B cell (primary cell): ENCODE results near the gene PTPN4. TPM values are rescaled to one million over a fixed set of nuclear protein-coding genes. Genes with fewer than 3 reads are reported as not detected.

Experiments
- ATAC-seq: fragments of 200-7000 bp; cut with Tn5 transposase; one replicate; pipeline ENCODE4 v1.10.0; 2021; ENCODE audit warnings: low read depth, mild to moderate bottlenecking, moderate number of reproducible peaks, moderate library complexity
- CTCF ChIA-PET: fragments of 350-600 bp; sonication (Branson Sonifier 250); formaldehyde crosslinking; loops from one replicate; lab custom pipeline; 2021; ENCODE audit warnings: antibody characterized with exemption, inconsistent platforms; lab: Charles Lee
- POLR2A ChIA-PET: fragments of 350-600 bp; sonication (Branson Sonifier 250); formaldehyde crosslinking; loops from one replicate; lab custom pipeline; 2021; ENCODE audit warnings: antibody characterized with exemption; lab: Charles Lee
- DNase-seq: peaks from one replicate; pipeline ENCODE4 v3.0.0; 2013
- H2AFZ ChIP-seq: 2 replicates; pipeline ENCODE4 v1.6.1; 2012; ENCODE audit warnings: mild to moderate bottlenecking, low read depth, low read length; ENCODE audit not compliant: insufficient read depth, poor library complexity, severe bottlenecking
- H3K27ac ChIP-seq, 2 donors: 1 replicate in 1 of 2; 2 replicates in 1 of 2; pipeline ENCODE4 v1.5.1; 2012 to 2013; ENCODE audit warnings: low read length in 2 of 2, mild to moderate bottlenecking in 2 of 2, moderate library complexity in 1 of 2
- H3K27me3 ChIP-seq, 4 experiments: fragments of 200-600 bp in 1 of 4; sonication (generic) in 1 of 4; replicated peaks in 1 of 4; 1 replicate in 2 of 4; 2 replicates in 2 of 4; pipeline versions ENCODE4 v1.6.1 to v1.7.0; 2013 to 2016; ENCODE audit warnings: low read length in 3 of 4, mild to moderate bottlenecking in 2 of 4, mixed read lengths in 1 of 4, moderate library complexity in 1 of 4; ENCODE audit not compliant: insufficient read depth in 4 of 4, control insufficient read depth in 3 of 4; ENCODE audit errors: control extremely low read depth in 1 of 4
- H3K36me3 ChIP-seq, 2 experiments: replicated peaks in 1 of 2; 1 replicate in 1 of 2; 2 replicates in 1 of 2; pipeline versions ENCODE4 v1.6.1 to v1.7.1; 2013; ENCODE audit warnings: low read length in 1 of 2; ENCODE audit not compliant: insufficient read depth in 2 of 2, control insufficient read depth in 1 of 2; ENCODE audit errors: control extremely low read depth in 1 of 2, extremely low read depth in 1 of 2
- H3K4me1 ChIP-seq, 2 donors: fragments of 200-600 bp in 1 of 2; sonication (generic) in 1 of 2; 1 replicate in 1 of 2; 2 replicates in 1 of 2; pipeline versions ENCODE4 v1.5.1 to v1.6.1; 2013 to 2017; ENCODE audit warnings: low read length in 2 of 2; ENCODE audit not compliant: control insufficient read depth in 2 of 2, insufficient read depth in 2 of 2
- H3K4me2 ChIP-seq: replicated peaks from 2 replicates; pipeline ENCODE3; 2012; ENCODE audit warnings: mild to moderate bottlenecking, low read depth, low read length; ENCODE audit not compliant: poor library complexity, severe bottlenecking
- H3K4me3 ChIP-seq, 5 experiments: fragments of 200-600 bp in 1 of 5; sonication (generic) in 1 of 5; 1 replicate in 3 of 5; 2 replicates in 2 of 5; pipeline versions ENCODE4 v1.5.1 to v1.7.0; 2011 to 2016; ENCODE audit warnings: low read length in 4 of 5, mild to moderate bottlenecking in 4 of 5, low read depth in 2 of 5, control low read depth in 1 of 5, moderate library complexity in 1 of 5; ENCODE audit not compliant: insufficient read depth in 1 of 5; ENCODE audit errors: control extremely low read depth in 1 of 5, extremely low read depth in 1 of 5
- H3K79me2 ChIP-seq: fragments of 200-600 bp; sonication (generic); one replicate; pipeline ENCODE4 v1.6.0; 2016; ENCODE audit warnings: low read length; ENCODE audit not compliant: control insufficient read depth, insufficient read depth
- H3K9ac ChIP-seq: fragments of 200-600 bp; sonication (generic); 2 replicates; pipeline ENCODE4 v1.6.1; 2017; ENCODE audit warnings: mild to moderate bottlenecking, low read length, moderate library complexity
- H3K9me3 ChIP-seq, 3 donors: one replicate each; pipeline versions ENCODE4 v1.6.1 to v1.7.1; 2013; ENCODE audit warnings: low read length in 2 of 3; ENCODE audit not compliant: control insufficient read depth in 2 of 3, insufficient read depth in 1 of 3; ENCODE audit errors: control extremely low read depth in 1 of 3
- H4K20me1 ChIP-seq: 2 replicates; pipeline ENCODE4 v1.6.0; 2012; ENCODE audit warnings: mild to moderate bottlenecking, low read length; ENCODE audit not compliant: insufficient read depth, control insufficient read depth, poor library complexity, severe bottlenecking
- H3K27ac Mint-ChIP-seq: one replicate; pipeline ENCODE4 v1.8.0; 2021; ENCODE audit warnings: mixed read lengths
- H3K27me3 Mint-ChIP-seq: one replicate; pipeline ENCODE4 v1.8.0; 2021; ENCODE audit warnings: mixed read lengths
- H3K4me1 Mint-ChIP-seq: one replicate; pipeline ENCODE4 v1.8.0; 2021; ENCODE audit warnings: mixed read lengths
- H3K4me3 Mint-ChIP-seq: one replicate; pipeline ENCODE4 v1.8.0; 2021; ENCODE audit warnings: mixed read lengths
- H3K9me3 Mint-ChIP-seq: one replicate; pipeline ENCODE4 v1.8.0; 2022; ENCODE audit warnings: mixed read lengths; ENCODE audit not compliant: insufficient read depth
- CTCF ChIP-seq: fragments of 200-600 bp; IDR thresholded peaks from one replicate; pipeline ENCODE4 v1.8.0; 2022; ENCODE audit warnings: antibody characterized with exemption, mild to moderate bottlenecking
- EZH2 ChIP-seq: IDR thresholded peaks from 2 replicates; pipeline ENCODE4 v1.6.1; 2012; ENCODE audit warnings: borderline replicate concordance, low read depth, mild to moderate bottlenecking, moderate library complexity, low read length; ENCODE audit not compliant: insufficient read depth, poor library complexity, severe bottlenecking
- WGBS: methylation state at CpG from one replicate; pipeline ENCODE4 v1.1.5; 2013; ENCODE audit warnings: missing lambda C conversion rate; ENCODE audit not compliant: insufficient coverage; 5-methylcytosine and 5-hydroxymethylcytosine counted together
- intact Hi-C: fragments of 100-400 bp; cut with micrococcal nuclease; formaldehyde crosslinking; loops from one replicate; pipeline ENCODE4 v1.10.0; 2022
- polyA plus RNA-seq: library from polyadenylated mRNA; depleted of rRNA; stranded (reverse); fragments of >200 nt; gene quantifications from 2 replicates; pipeline ENCODE4 v1.2.3, GENCODE V29; 2012
- total RNA-seq, 2 donors: library from RNA; stranded (reverse); fragments of 120-200 nt in 1 of 2; gene quantifications; 1 replicate in 1 of 2; 2 replicates in 1 of 2; pipeline versions ENCODE4 v1.2.3 to v1.2.4, GENCODE V29; 2013 to 2022

Gene PTPN4
- total and polyA plus RNA-seq, 2 donors (not counting 1 experiment from before 2014, with no cell fraction given), result 12.6 to 54.8 TPM

GRCh38 chr2:119782308-119783027, 22.7 kb downstream of the PTPN4 start:
- Histone ChIP-seq H3K79me2 (peaks cover 60% of the 10 kb centered on the region), H3K9me3 (no peaks in the 10 kb centered on the region), H3K36me3 (peaks cover 0 to 2% of the 10 kb centered on the region in 2 experiments), H3K9ac (no peak overlapping the region), H4K20me1 (peaks cover 16% of the 10 kb centered on the region), H3K4me3 (no peak overlapping the region), H3K27ac (no peak overlapping the region), H3K4me2 (no peak overlapping the region), H2AFZ (no peak overlapping the region), H3K4me1 (no peaks in the 10 kb centered on the region), H3K27me3 (no peaks in the 10 kb centered on the region)
- Mint-ChIP-seq H3K27ac (no peak overlapping the region), H3K4me1 (peaks cover 23% of the 10 kb centered on the region), H3K27me3 (no peaks in the 10 kb centered on the region), H3K9me3 (no peaks in the 10 kb centered on the region), H3K4me3 (no peak overlapping the region)
- POLR2A ChIA-PET, result no interaction called here
- TF ChIP-seq EZH2 (no peak), CTCF (no peak)
- no CpG with 5 or more reads among the region's 9 CpGs for WGBS
- intact Hi-C loops, result no loop called here
- CTCF ChIA-PET, result no interaction called here
- ATAC-seq (no peak), DNase-seq (no peak)

GRCh38 chr2:119784876-119785275, 25.2 kb downstream of the PTPN4 start:
- peaks cover 27% of the 10 kb centered on the region for H3K4me1 Mint-ChIP-seq
- TF ChIP-seq CTCF (no peak), EZH2 (no peak)
- Histone ChIP-seq H3K4me1 (no peaks in the 10 kb centered on the region), H3K4me2 (no peak overlapping the region), H3K4me3 (no peak overlapping the region), H3K27ac (no peak overlapping the region), H2AFZ (no peak overlapping the region), H3K27me3 (no peaks in the 10 kb centered on the region), H3K9ac (no peak overlapping the region), H3K9me3 (peaks cover 1 to 4% (median 4%) of the 10 kb centered on the region in 3 donors), H3K79me2 (peaks cover 51% of the 10 kb centered on the region), H4K20me1 (peaks cover 16% of the 10 kb centered on the region), H3K36me3 (peaks cover 0 to 3% of the 10 kb centered on the region in 2 experiments)
- ATAC-seq (no peak), DNase-seq (no peak)
- H3K4me3 Mint-ChIP-seq, result no peak overlapping the region
- peaks cover 3% of the 10 kb centered on the region for H3K9me3 Mint-ChIP-seq
- WGBS, result 93% methylated on average over 5 of the region's 5 CpGs
- CTCF ChIA-PET, result no interaction called here
- H3K27me3 Mint-ChIP-seq, result no peaks in the 10 kb centered on the region
- H3K27ac Mint-ChIP-seq, result no peak overlapping the region
- intact Hi-C loops, result no loop called here
- POLR2A ChIA-PET, result no interaction called here
